ENCODE results near the gene MAP3K7CL. TPM values are rescaled to one million over a fixed set of nuclear protein-coding genes. Genes with fewer than 3 reads are reported as not detected.
A peak's percentile ranks its signal among the peaks of the same experiment; 100 is the strongest.

Gene MAP3K7CL
- 1.1 TPM for total RNA-seq
- long read RNA-seq: 0 reads

GRCh38 chr21:29130270-29130969 lies at the start of gene MAP3K7CL:
TSS of gene MAP3K7CL (plus strand) at chr21:29130644. CDS start at chr21:29133345, 2,701 bp downstream.
- ATAC-seq (peak; percentile 85), DNase-seq (ENCODE audit: missing footprints) (no peak)
- intact Hi-C loops (cut with DNase I): no loop called here

GRCh38 chr21:29082046-29082815 lies 48.2 kb upstream of the MAP3K7CL start:
- ATAC-seq (no peak), DNase-seq (ENCODE audit: missing footprints) (no peak)
- intact Hi-C loops (cut with DNase I): no loop called here

- intact Hi-C loops (cut with DNase I): no loop called here
- DNase-seq (ENCODE audit: missing footprints) (no peak), ATAC-seq (no peak)
Observed at GRCh38 chr21:29083306-29083705, 47.1 kb upstream of the MAP3K7CL start.

- no peak for ATAC-seq
- intact Hi-C loops (cut with DNase I): no loop called here
- no peak for DNase-seq (ENCODE audit: missing footprints)
Observed at GRCh38 chr21:29084372-29084771, 46.1 kb upstream of the MAP3K7CL start.

GRCh38 chr21:29085106-29085752 lies 45.2 kb upstream of the MAP3K7CL start:
- no peak for DNase-seq (ENCODE audit: missing footprints)
- intact Hi-C loops (cut with DNase I): loop anchor here (5.0 kb wide), 1 partner anchor 762 kb away; no protein-coding TSS in a partner anchor
- no peak for ATAC-seq

- DNase-seq (ENCODE audit: missing footprints) (no peak), ATAC-seq (no peak)
- intact Hi-C loops (cut with DNase I): loop anchor here (10.0 kb wide), 1 partner anchor 64 kb away; no protein-coding TSS in a partner anchor
Observed at GRCh38 chr21:29091033-29091432, 39.4 kb upstream of the MAP3K7CL start.

- intact Hi-C loops (cut with DNase I): loop anchor here (10.0 kb wide), 1 partner anchor 62 kb away; no protein-coding TSS in a partner anchor
- ATAC-seq: no peak
- no peak for DNase-seq (ENCODE audit: missing footprints)
Observed at GRCh38 chr21:29092102-29092959, 38.1 kb upstream of the MAP3K7CL start.

- intact Hi-C loops (cut with DNase I): loop anchor here (5.0 to 10.0 kb wide), 2 partner anchors 58 to 756 kb away; no protein-coding TSS in a partner anchor
- no peak for DNase-seq (ENCODE audit: missing footprints)
- no peak for ATAC-seq
Observed at GRCh38 chr21:29096218-29097015, 34.0 kb upstream of the MAP3K7CL start.

GRCh38 chr21:29098156-29098555 lies 32.3 kb upstream of the MAP3K7CL start:
- intact Hi-C loops (cut with DNase I): loop anchor here (5.0 to 10.0 kb wide), 2 partner anchors 57 to 754 kb away; no protein-coding TSS in a partner anchor
- no peak for DNase-seq (ENCODE audit: missing footprints)
- no peak for ATAC-seq

- intact Hi-C loops (cut with DNase I): no loop called here
- DNase-seq (ENCODE audit: missing footprints): no peak
- no peak for ATAC-seq
Observed at GRCh38 chr21:29102791-29103257, 27.6 kb upstream of the MAP3K7CL start.

GRCh38 chr21:29104239-29104708 lies 26.2 kb upstream of the MAP3K7CL start:
- ATAC-seq (no peak), DNase-seq (ENCODE audit: missing footprints) (no peak)
- intact Hi-C loops (cut with DNase I): no loop called here

- intact Hi-C loops (cut with DNase I): no loop called here
- DNase-seq (ENCODE audit: missing footprints): no peak
- ATAC-seq: no peak
Observed at GRCh38 chr21:29105218-29105617, 25.2 kb upstream of the MAP3K7CL start.

- ATAC-seq (no peak), DNase-seq (ENCODE audit: missing footprints) (no peak)
- intact Hi-C loops (cut with DNase I): no loop called here
Observed at GRCh38 chr21:29114765-29115500, 15.5 kb upstream of the MAP3K7CL start.

GRCh38 chr21:29115899-29116298 lies 14.5 kb upstream of the MAP3K7CL start:
- no peak for DNase-seq (ENCODE audit: missing footprints)
- no peak for ATAC-seq
- intact Hi-C loops (cut with DNase I): no loop called here

GRCh38 chr21:29117372-29117955 lies 13.0 kb upstream of the MAP3K7CL start:
- DNase-seq (ENCODE audit: missing footprints) (no peak), ATAC-seq (no peak)
- intact Hi-C loops (cut with DNase I): no loop called here

- DNase-seq (ENCODE audit: missing footprints) (no peak), ATAC-seq (no peak)
- intact Hi-C loops (cut with DNase I): no loop called here
Observed at GRCh38 chr21:29121759-29122158, 8.7 kb upstream of the MAP3K7CL start.

Data from Right ventricle myocardium inferior (tissue), 1 donor.